ENCODE results near the gene ADGRV1. TPM values are rescaled to one million over a fixed set of nuclear protein-coding genes. Genes with fewer than 3 reads are reported as not detected.

The ADGRV1 gene
- total and polyA plus RNA-seq, 9 of the 15 experiments (the other 6 are each of a cell fraction or from before 2014, with no cell fraction given) = 21.7 to 156 (median 58.2) TPM

- TF ChIP-seq NCOR1 (IDR thresholded peaks at IDR 0.05) = no peak
- no peak for TF ChIP-seq MTA2 (IDR thresholded peaks at IDR 0.05; ENCODE audit: low read depth)
- TF ChIP-seq CREB3 (tag; conservative IDR thresholded peaks at IDR 0.05; ENCODE audit: low read depth) = no peak
- no peak for TF ChIP-seq TBP (optimal IDR thresholded peaks at IDR 0.05; ENCODE audit: low read depth, low read length)
- no peak for TF ChIP-seq HMG20A (CRISPR knock-in tag; conservative IDR thresholded peaks at IDR 0.05)
- TF ChIP-seq ZFP91 (CRISPR knock-in tag; IDR thresholded peaks at IDR 0.05) = no peak
- TF ChIP-seq SPI1 (IDR thresholded peaks at IDR 0.05; ENCODE audit: borderline replicate concordance, low read depth, low read length) = no peak
- no peak for TF ChIP-seq RERE (CRISPR knock-in tag; IDR thresholded peaks at IDR 0.05; ENCODE audit: borderline replicate concordance)
- TF ChIP-seq ZNF695 (CRISPR knock-in tag; IDR thresholded peaks at IDR 0.05) = no peak
- TF ChIP-seq ILF3 (IDR thresholded peaks at IDR 0.05; ENCODE audit: borderline replicate concordance) = no peak
- TF ChIP-seq HMBOX1 (IDR thresholded peaks at IDR 0.05) = no peak
- no peak for TF ChIP-seq TEAD2 (tag; IDR thresholded peaks at IDR 0.05)
- TF ChIP-seq ZNF778 (CRISPR knock-in tag; IDR thresholded peaks at IDR 0.05) = no peak
- no peak for TF ChIP-seq ZFP30 (CRISPR knock-in tag; IDR thresholded peaks at IDR 0.05; ENCODE audit: borderline replicate concordance)
- TF ChIP-seq KHSRP (IDR thresholded peaks at IDR 0.05) = no peak
- no peak for TF ChIP-seq THRA (IDR thresholded peaks at IDR 0.05)
- no peak for TF ChIP-seq HSF4 (CRISPR knock-in tag; IDR thresholded peaks at IDR 0.05; ENCODE audit: borderline replicate concordance)
- TF ChIP-seq EP300 (IDR thresholded peaks at IDR 0.05; ENCODE audit: low read length) = no peak
- no peak for TF ChIP-seq CCNT2 (IDR thresholded peaks at IDR 0.05; ENCODE audit: borderline replicate concordance, extremely low read depth, insufficient read length, low read depth, low read length)
- peak; percentile 88 for TF ChIP-seq RAD51 (IDR thresholded peaks at IDR 0.05; ENCODE audit: borderline replicate concordance, low read depth)
Observed at GRCh38 chr5:91212714-91213092, 654.1 kb downstream of the ADGRV1 start (continued).

Measured in K562 (cell line).